Liver (tissue), 9 donors: ENCODE measurements around the gene ADCYAP1R1. TPM values are rescaled to one million over a fixed set of nuclear protein-coding genes. Genes with fewer than 3 reads are reported as not detected.

Experiments
- DNase-seq: peaks from one replicate; pipeline ENCODE4 v3.0.0-alpha.2; 2017; ENCODE audit warnings: low spot score
- H3K27ac ChIP-seq, 2 donors: one replicate each; pipeline ENCODE4 v1.7.0; 2013; ENCODE audit warnings: inconsistent platforms in 2 of 2, low read length in 2 of 2, control low read depth in 1 of 2, low read depth in 1 of 2, mild to moderate bottlenecking in 1 of 2
- H3K27me3 ChIP-seq, 4 donors: one replicate each; pipeline versions ENCODE4 v1.6.1 to v1.7.0; 2013; ENCODE audit warnings: low read length in 3 of 4, inconsistent platforms in 1 of 4, mild to moderate bottlenecking in 1 of 4, moderate library complexity in 1 of 4; ENCODE audit not compliant: control insufficient read depth in 4 of 4, insufficient read depth in 4 of 4
- H3K36me3 ChIP-seq, 4 donors: one replicate each; pipeline versions ENCODE4 v1.6.1 to v1.7.0; 2013; ENCODE audit warnings: low read length in 3 of 4, mild to moderate bottlenecking in 3 of 4, low read depth in 1 of 4, moderate library complexity in 1 of 4; ENCODE audit not compliant: control insufficient read depth in 4 of 4, insufficient read depth in 3 of 4
- H3K4me1 ChIP-seq, 4 donors: one replicate each; pipeline versions ENCODE4 v1.6.1 to v1.7.0; 2013; ENCODE audit warnings: low read length in 3 of 4, mild to moderate bottlenecking in 3 of 4, moderate library complexity in 1 of 4; ENCODE audit not compliant: control insufficient read depth in 4 of 4, insufficient read depth in 4 of 4
- H3K4me3 ChIP-seq, 3 donors: one replicate each; pipeline versions ENCODE4 v1.6.1 to v1.7.0; 2013; ENCODE audit warnings: low read length in 3 of 3, control low read depth in 1 of 3, low read depth in 1 of 3, mild to moderate bottlenecking in 1 of 3
- H3K9ac ChIP-seq, 2 donors: one replicate each; pipeline ENCODE4 v1.7.0; 2013; ENCODE audit warnings: low read length in 2 of 2, mild to moderate bottlenecking in 2 of 2, moderate library complexity in 2 of 2, control low read depth in 1 of 2, low read depth in 1 of 2
- H3K9me3 ChIP-seq, 4 donors: one replicate each; pipeline versions ENCODE4 v1.6.1 to v1.7.0; 2013; ENCODE audit warnings: low read length in 3 of 4; ENCODE audit not compliant: control insufficient read depth in 4 of 4
- CTCF ChIP-seq: fragments of 150-350 bp; IDR thresholded peaks from 2 replicates; pipeline ENCODE4 v1.5.1; 2017; ENCODE audit warnings: improper control_type of control experiment, low read depth, low read length; ENCODE audit not compliant: missing input control
- EGR1 ChIP-seq, 2 donors: IDR thresholded peaks; 2 replicates each; pipeline ENCODE4 v1.6.1; 2016 to 2018; ENCODE audit warnings: antibody characterized with exemption in 2 of 2, low read depth in 2 of 2
- FOXA2 ChIP-seq: IDR thresholded peaks from 2 replicates; pipeline ENCODE4 v1.6.1; 2016; ENCODE audit warnings: antibody characterized with exemption
- GABPA ChIP-seq, 2 donors: IDR thresholded peaks in 1 of 2; conservative IDR thresholded peaks in 1 of 2; 2 replicates each; pipeline ENCODE4 v1.6.1; 2016; ENCODE audit warnings: antibody characterized with exemption in 2 of 2, mild to moderate bottlenecking in 1 of 2, moderate library complexity in 1 of 2
- HNF4A ChIP-seq, 2 donors: conservative IDR thresholded peaks; 2 replicates each; pipeline ENCODE4 v1.6.1; 2016; ENCODE audit warnings: antibody characterized with exemption in 2 of 2, mild to moderate bottlenecking in 2 of 2
- HNF4G ChIP-seq: IDR thresholded peaks from 2 replicates; pipeline ENCODE4 v1.6.1; 2016; ENCODE audit warnings: antibody characterized with exemption
- JUND ChIP-seq, 2 donors: IDR thresholded peaks; 2 replicates each; pipeline ENCODE4 v1.6.1; 2016; ENCODE audit warnings: antibody characterized with exemption in 2 of 2
- MAX ChIP-seq: IDR thresholded peaks from 2 replicates; pipeline ENCODE4 v1.6.1; 2016; ENCODE audit warnings: antibody characterized with exemption
- NR2F2 ChIP-seq: IDR thresholded peaks from 2 replicates; pipeline ENCODE4 v1.6.1; 2016; ENCODE audit warnings: antibody characterized with exemption
- RAD21 ChIP-seq, 2 donors: IDR thresholded peaks; 2 replicates each; pipeline ENCODE4 v1.6.1; 2016; ENCODE audit warnings: antibody characterized with exemption in 2 of 2, mild to moderate bottlenecking in 2 of 2
- SP1 ChIP-seq: IDR thresholded peaks from 2 replicates; pipeline ENCODE4 v1.6.1; 2018; ENCODE audit warnings: antibody characterized with exemption, mild to moderate bottlenecking
- TAF1 ChIP-seq: conservative IDR thresholded peaks from 2 replicates; pipeline ENCODE4 v1.6.1; 2016; ENCODE audit warnings: antibody characterized with exemption, mild to moderate bottlenecking
- YY1 ChIP-seq: IDR thresholded peaks from 2 replicates; pipeline ENCODE4 v1.6.1; 2016; ENCODE audit warnings: antibody characterized with exemption, mild to moderate bottlenecking
- WGBS: extraction: QIAGEN DNeasy Blood & Tissue Kit; methylation state at CpG from one replicate; pipeline ENCODE4 v1.1.7; 2013; 5-methylcytosine and 5-hydroxymethylcytosine counted together
- polyA plus RNA-seq, 2 donors: library from polyadenylated mRNA; stranded (reverse) in 1 of 2; unstranded in 1 of 2; fragments of 200-250 nt in 1 of 2; fragments of >200 nt in 1 of 2; fragmentation: Nextera tagmentation in 1 of 2; extraction: Ambion mirVana in 1 of 2; gene quantifications; one replicate each; pipeline versions ENCODE4 v1.2.1 to v1.2.3, GENCODE V29; 2013 to 2015
- total RNA-seq, 2 donors: library from RNA; depleted of rRNA; stranded (reverse); fragments of >200 nt; gene quantifications; one replicate each; pipeline ENCODE4 v1.2.3, GENCODE V29; 2014
- TF ChIP-seq, protein P1 (sequence below): IDR thresholded peaks from 2 replicates; pipeline ENCODE4 v1.6.1; 2016; ENCODE audit warnings: antibody characterized with exemption, mild to moderate bottlenecking
- TF ChIP-seq, protein P2 (sequence below): IDR thresholded peaks from 2 replicates; pipeline ENCODE4 v1.6.1; 2016; ENCODE audit warnings: antibody characterized with exemption
- TF ChIP-seq, protein P3 (sequence below): IDR thresholded peaks from 2 replicates; pipeline ENCODE4 v1.6.1; 2016; ENCODE audit warnings: antibody characterized with exemption
- donor health status: healthy.
- donor health status: healthy.
- donor health status: healthy.
- donor health status: healthy.
- donor health status: healthy.

Gene ADCYAP1R1
- total and polyA plus RNA-seq, 4 donors, result 0.05 to 0.67 (median 0.12) TPM; not detected in 1

GRCh38 chr7:31092606-31093005, 40.5 kb downstream of the ADCYAP1R1 start:
- Histone ChIP-seq H3K27ac (no peak overlapping the region), H3K36me3 (no peaks in the 10 kb centered on the region), H3K4me1 (no peaks in the 10 kb centered on the region), H3K9me3 (no peaks in the 10 kb centered on the region), H3K4me3 (no peak overlapping the region), H3K27me3 (peaks cover 0 to 2% (median 0%) of the 10 kb centered on the region in 4 donors), H3K9ac (no peak overlapping the region)
- WGBS, result 87% methylated on average over 4 of the region's 4 CpGs
- TF ChIP-seq CTCF, result no peak
- TF ChIP-seq JUND (IDR thresholded peaks at IDR 0.05), result no peak
- no peak for TF ChIP-seq SP1
- no peak for TF ChIP-seq HNF4A (conservative IDR thresholded peaks at IDR 0.05)
- no peak for TF ChIP-seq GABPA (IDR thresholded peaks at IDR 0.05 in 1 of 2, conservative IDR thresholded peaks at IDR 0.05 in 1 of 2)
- no peak for DNase-seq

DNA sequence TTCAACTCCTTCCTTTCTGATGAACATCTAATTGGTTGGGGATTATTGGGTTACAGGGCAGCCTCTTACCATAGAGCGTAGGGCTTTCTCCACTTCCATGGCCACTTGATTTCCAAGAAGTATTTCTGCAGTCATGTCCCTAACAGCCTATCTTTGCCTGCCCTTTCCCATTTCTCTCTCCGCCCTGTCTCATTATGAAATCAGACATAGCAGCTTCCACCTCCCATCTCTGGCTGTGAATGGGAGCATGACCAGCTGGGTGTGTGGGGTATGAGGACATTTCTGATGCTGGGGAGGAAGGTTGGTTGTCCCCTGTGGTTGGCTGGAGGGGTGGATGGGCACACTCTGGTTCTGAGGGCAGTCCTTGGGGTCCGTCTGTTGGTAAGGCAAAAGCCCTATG, 41.2 kb downstream of the ADCYAP1R1 start:
- DNase-seq, result no peak
- H3K9me3 ChIP-seq, result no peaks in the 10 kb centered on the region
- no peaks in the 10 kb centered on the region for H3K4me1 ChIP-seq
- no peak overlapping the region for H3K4me3 ChIP-seq
- TF ChIP-seq RAD21 (IDR thresholded peaks at IDR 0.05), result no peak
- no peak for TF ChIP-seq FOXA2
- TF ChIP-seq SP1, result no peak
- no peak for TF ChIP-seq HNF4G
- TF ChIP-seq, protein P1, sequence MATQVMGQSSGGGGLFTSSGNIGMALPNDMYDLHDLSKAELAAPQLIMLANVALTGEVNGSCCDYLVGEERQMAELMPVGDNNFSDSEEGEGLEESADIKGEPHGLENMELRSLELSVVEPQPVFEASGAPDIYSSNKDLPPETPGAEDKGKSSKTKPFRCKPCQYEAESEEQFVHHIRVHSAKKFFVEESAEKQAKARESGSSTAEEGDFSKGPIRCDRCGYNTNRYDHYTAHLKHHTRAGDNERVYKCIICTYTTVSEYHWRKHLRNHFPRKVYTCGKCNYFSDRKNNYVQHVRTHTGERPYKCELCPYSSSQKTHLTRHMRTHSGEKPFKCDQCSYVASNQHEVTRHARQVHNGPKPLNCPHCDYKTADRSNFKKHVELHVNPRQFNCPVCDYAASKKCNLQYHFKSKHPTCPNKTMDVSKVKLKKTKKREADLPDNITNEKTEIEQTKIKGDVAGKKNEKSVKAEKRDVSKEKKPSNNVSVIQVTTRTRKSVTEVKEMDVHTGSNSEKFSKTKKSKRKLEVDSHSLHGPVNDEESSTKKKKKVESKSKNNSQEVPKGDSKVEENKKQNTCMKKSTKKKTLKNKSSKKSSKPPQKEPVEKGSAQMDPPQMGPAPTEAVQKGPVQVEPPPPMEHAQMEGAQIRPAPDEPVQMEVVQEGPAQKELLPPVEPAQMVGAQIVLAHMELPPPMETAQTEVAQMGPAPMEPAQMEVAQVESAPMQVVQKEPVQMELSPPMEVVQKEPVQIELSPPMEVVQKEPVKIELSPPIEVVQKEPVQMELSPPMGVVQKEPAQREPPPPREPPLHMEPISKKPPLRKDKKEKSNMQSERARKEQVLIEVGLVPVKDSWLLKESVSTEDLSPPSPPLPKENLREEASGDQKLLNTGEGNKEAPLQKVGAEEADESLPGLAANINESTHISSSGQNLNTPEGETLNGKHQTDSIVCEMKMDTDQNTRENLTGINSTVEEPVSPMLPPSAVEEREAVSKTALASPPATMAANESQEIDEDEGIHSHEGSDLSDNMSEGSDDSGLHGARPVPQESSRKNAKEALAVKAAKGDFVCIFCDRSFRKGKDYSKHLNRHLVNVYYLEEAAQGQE, result no peak
- no peak for TF ChIP-seq YY1
- TF ChIP-seq TAF1, result no peak
- TF ChIP-seq, protein P2, sequence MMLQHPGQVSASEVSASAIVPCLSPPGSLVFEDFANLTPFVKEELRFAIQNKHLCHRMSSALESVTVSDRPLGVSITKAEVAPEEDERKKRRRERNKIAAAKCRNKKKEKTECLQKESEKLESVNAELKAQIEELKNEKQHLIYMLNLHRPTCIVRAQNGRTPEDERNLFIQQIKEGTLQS, result no peak
- no peak for TF ChIP-seq EGR1 (IDR thresholded peaks at IDR 0.05; ENCODE audit: low read depth in 2 of 2)
- TF ChIP-seq, protein P3, sequence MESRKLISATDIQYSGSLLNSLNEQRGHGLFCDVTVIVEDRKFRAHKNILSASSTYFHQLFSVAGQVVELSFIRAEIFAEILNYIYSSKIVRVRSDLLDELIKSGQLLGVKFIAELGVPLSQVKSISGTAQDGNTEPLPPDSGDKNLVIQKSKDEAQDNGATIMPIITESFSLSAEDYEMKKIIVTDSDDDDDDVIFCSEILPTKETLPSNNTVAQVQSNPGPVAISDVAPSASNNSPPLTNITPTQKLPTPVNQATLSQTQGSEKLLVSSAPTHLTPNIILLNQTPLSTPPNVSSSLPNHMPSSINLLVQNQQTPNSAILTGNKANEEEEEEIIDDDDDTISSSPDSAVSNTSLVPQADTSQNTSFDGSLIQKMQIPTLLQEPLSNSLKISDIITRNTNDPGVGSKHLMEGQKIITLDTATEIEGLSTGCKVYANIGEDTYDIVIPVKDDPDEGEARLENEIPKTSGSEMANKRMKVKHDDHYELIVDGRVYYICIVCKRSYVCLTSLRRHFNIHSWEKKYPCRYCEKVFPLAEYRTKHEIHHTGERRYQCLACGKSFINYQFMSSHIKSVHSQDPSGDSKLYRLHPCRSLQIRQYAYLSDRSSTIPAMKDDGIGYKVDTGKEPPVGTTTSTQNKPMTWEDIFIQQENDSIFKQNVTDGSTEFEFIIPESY, result no peak
- no peak for TF ChIP-seq NR2F2
- no peak for TF ChIP-seq HNF4A (conservative IDR thresholded peaks at IDR 0.05)
- TF ChIP-seq MAX, result no peak
- no peaks in the 10 kb centered on the region for H3K36me3 ChIP-seq
- no peak overlapping the region for H3K9ac ChIP-seq
- no peak overlapping the region for H3K27ac ChIP-seq
- WGBS, result 80% methylated on average over 3 of the region's 3 CpGs
- H3K27me3 ChIP-seq, result peaks cover 0 to 2% (median 0%) of the 10 kb centered on the region in 4 donors
